TTC549 (cell line): ENCODE data around the gene DMP1.
"Not testable (repeated sequence)": the region's sequence is repeated elsewhere in the genome, so short reads cannot be mapped to it uniquely, and the experiment has no call there.

Source experiments
- FAIRE-seq: peaks from 2 replicates; lab custom pipeline; 2012; peaks lifted over from hg19 to GRCh38; lab: Jason Lieb, UNC

DMP1 gene

GRCh38 chr4:87688316-87688715, 38.2 kb downstream of the DMP1 start:
- no peak for FAIRE-seq

GRCh38 chr4:87690947-87691346, 40.9 kb downstream of the DMP1 start:
- FAIRE-seq = not testable (repeated sequence)

- FAIRE-seq = not testable (repeated sequence)
Observed at GRCh38 chr4:87692060-87692459, 42.0 kb downstream of the DMP1 start.

- FAIRE-seq = no peak
Observed at GRCh38 chr4:87697272-87697671, 47.2 kb downstream of the DMP1 start.

- FAIRE-seq = no peak
Observed at GRCh38 chr4:87697945-87698344, 47.9 kb downstream of the DMP1 start.

- FAIRE-seq = no peak
Observed at GRCh38 chr4:87698394-87698793, 48.3 kb downstream of the DMP1 start.

GRCh38 chr4:87704001-87704400, 53.9 kb downstream of the DMP1 start:
- FAIRE-seq = no peak

GRCh38 chr4:87707279-87707918, 57.3 kb downstream of the DMP1 start:
- FAIRE-seq = no peak
